ENCODE results near the gene EFNA1.

GRCh38 chr1:155158991-155159390 lies 31.3 kb downstream of the EFNA1 start:
- TF ChIP-seq ZBTB26 (tag by site-specific recombination; optimal IDR thresholded peaks at IDR 0.05) (no peak), CTCF (tag by site-specific recombination; IDR thresholded peaks at IDR 0.05) (no peak), ZNF513 (tag by site-specific recombination; IDR thresholded peaks at IDR 0.05) (no peak), KLF9 (tag by site-specific recombination; IDR thresholded peaks at IDR 0.05; ENCODE audit: low read depth) (no peak)

All from HEK293 (cell line).